Measurements from ENCODE around the gene OVOL2. TPM values are rescaled to one million over a fixed set of nuclear protein-coding genes. Genes with fewer than 3 reads are reported as not detected.
A peak's percentile ranks its signal among the peaks of the same experiment; 100 is the strongest.

OVOL2 gene
- polyA plus RNA-seq, 3 donors from 2014 or later, result not detected

DNA sequence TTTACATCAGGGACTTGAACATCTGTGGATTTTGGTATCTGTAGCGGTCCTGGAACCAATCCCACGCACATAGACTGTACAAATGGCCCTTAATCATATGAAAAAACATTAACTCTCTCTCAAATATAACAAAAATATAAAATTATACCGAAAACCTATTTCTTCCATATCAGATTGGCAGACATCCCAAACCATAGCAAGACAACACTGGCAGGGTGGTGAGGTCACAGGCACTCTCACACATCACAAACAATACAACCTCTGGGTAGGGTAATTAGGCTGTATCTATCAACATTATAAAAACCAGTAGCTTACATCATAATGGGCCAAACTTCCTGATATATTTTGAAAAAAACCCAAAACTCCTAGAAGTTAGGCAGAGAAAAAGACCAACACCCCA lies 40.9 kb downstream of the OVOL2 start:
- H3K4me1 Mint-ChIP-seq, result peaks cover 0 to 9% of the 10 kb centered on the region in 2 donors
- DNase-seq, result no peak
- no peaks in the 10 kb centered on the region for H3K36me3 Mint-ChIP-seq
- peaks cover 0 to 3% (median 2%) of the 10 kb centered on the region in 3 donors for H3K27me3 Mint-ChIP-seq (ENCODE audit: low read depth in 3 of 3)
- no peaks in the 10 kb centered on the region for H3K9me3 Mint-ChIP-seq
- H3K4me3 Mint-ChIP-seq, result no peak overlapping the region
- no peak overlapping the region for H3K27ac Mint-ChIP-seq

DNA sequence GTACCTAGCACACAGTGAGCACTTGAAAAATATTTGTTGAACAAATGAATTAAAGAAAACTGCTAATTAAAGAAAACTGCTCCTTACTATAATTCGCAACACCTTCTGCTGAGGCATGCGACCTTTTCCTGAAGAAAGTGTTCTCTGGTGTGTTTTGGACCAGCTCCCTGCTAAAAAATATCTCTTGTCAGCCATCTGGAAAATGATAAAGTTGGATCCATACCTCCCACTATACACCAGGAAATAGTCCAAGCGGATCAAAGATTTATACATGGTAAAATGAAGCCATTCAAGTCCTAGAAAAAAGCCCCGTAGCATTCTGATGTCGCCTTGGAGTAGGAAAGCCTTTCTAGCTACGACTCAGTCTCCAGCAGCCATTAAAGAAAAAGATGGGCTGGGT lies 43.3 kb downstream of the OVOL2 start:
- no peaks in the 10 kb centered on the region for H3K9me3 Mint-ChIP-seq
- H3K27ac Mint-ChIP-seq, result no peak overlapping the region
- H3K36me3 Mint-ChIP-seq, result no peaks in the 10 kb centered on the region
- H3K4me3 Mint-ChIP-seq, result no peak overlapping the region
- DNase-seq, result no peak
- H3K4me1 Mint-ChIP-seq, result peaks cover 0 to 11% of the 10 kb centered on the region in 2 donors
- H3K27me3 Mint-ChIP-seq (ENCODE audit: low read depth in 3 of 3), result peaks cover 0 to 5% (median 2%) of the 10 kb centered on the region in 3 donors

DNA sequence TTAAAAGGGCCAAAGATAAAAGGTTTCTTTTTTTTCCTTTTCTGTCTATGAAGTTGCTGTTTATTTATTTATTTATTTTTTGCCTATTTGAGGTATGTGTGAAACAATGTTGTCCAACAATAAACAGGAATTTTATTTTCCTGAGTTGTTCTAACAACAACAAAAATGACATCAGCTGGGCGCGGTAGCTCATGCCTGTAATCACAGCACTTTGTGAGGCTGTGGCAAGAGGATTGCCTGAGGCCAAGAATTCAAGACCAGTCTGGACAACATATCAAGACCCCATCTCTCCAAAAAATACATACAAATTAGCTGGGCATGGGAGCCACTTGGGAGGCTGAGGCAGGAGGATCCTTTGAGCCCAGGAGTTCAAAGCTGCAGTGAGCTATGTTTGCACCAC lies 44.8 kb downstream of the OVOL2 start:
- Mint-ChIP-seq H3K4me1 (peaks cover 0 to 11% of the 10 kb centered on the region in 2 donors), H3K9me3 (no peaks in the 10 kb centered on the region), H3K27ac (no peak overlapping the region), H3K4me3 (no peak overlapping the region), H3K27me3 (ENCODE audit: low read depth in 3 of 3) (peaks cover 0 to 2% (median 0%) of the 10 kb centered on the region in 3 donors), H3K36me3 (no peaks in the 10 kb centered on the region)
- DNase-seq, result no peak

DNA sequence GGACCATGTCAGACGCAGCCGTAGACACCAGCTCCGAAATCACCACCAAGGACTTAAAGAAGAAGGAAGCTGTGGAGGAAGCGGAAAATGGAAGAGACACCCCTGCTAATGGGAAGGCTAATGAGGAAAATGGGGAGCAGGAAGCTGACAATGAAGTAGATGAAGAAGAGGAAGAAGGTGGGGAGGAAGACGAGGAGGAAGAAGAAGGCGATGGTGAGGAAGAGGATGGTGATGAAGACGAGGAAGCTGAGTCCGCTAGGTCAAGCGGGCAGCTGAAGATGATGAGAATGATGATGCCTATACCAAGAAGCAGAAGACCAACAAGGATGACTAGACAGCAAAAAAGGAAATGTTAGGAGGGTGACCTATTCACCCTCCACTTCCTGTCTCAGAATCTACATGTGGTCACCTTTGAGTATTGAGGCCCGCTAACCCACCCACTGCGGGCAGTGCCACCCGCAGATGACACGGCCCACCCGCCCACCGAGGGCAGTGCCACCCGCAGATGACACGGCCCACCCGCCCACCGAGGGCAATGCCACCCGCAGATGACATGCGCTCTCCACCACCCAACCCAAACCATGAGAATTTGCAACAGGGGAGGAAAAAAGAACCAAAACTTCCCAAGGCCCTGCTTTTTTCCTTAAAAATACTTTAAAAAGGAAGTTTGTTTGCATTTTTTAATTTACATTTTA lies 45.6 kb downstream of the OVOL2 start:
- Mint-ChIP-seq H3K4me1 (peaks cover 0 to 11% of the 10 kb centered on the region in 2 donors), H3K4me3 (peak overlapping the region in 2 of 5 donors; percentile 30 to 32), H3K36me3 (no peaks in the 10 kb centered on the region), H3K27me3 (ENCODE audit: low read depth in 3 of 3) (peaks cover 0 to 2% (median 0%) of the 10 kb centered on the region in 3 donors), H3K27ac (peak overlapping the region in 3 of 6 donors; percentile 2 to 62 (median 53)), H3K9me3 (no peaks in the 10 kb centered on the region)
- peak; percentile 11 to 43 (median 28) for DNase-seq

DNA sequence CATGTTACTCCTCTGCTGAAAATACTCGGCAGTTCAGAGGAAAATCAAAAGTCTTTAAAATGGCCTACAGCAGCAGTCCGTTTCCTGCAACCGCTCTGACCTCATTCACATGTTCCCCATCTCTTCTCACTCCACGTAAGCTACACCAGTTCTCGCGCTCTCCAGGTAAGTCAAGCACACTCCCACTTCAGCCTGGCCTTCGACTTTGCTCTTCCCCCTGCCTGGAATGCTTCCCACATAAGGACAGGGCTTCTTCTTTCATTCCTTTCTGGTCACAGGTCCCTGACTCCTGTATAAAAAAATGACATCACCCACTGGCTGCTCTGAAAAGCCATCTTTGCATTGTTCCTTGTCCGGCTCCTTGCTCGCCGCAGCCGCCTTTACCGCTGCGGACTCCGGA lies 46.2 kb downstream of the OVOL2 start:
- no peaks in the 10 kb centered on the region for H3K9me3 Mint-ChIP-seq

DNA sequence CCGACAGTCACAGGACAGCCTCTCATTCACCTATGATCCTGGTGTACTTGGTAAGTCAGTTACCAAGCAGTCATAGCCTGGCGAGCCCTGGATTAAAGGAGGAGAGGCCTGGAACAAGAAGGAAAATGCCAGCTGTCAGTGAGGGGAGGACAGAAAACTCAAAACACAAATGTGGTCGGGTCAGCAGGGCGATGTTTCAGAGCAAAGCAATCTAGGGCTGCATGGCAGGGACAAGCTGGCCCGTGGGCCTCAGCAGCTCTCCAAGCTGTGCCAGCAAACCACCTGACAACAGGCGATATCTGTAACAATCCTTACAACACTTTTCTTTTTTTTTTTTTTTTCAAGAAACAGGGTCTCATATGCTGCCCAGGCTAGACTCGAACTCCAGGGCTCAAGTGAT lies 48.6 kb downstream of the OVOL2 start:
- H3K27me3 Mint-ChIP-seq (ENCODE audit: low read depth in 3 of 3), result peaks cover 0 to 2% (median 0%) of the 10 kb centered on the region in 3 donors
- H3K9me3 Mint-ChIP-seq, result no peaks in the 10 kb centered on the region
- no peaks in the 10 kb centered on the region for H3K36me3 Mint-ChIP-seq
- H3K4me1 Mint-ChIP-seq, result peaks cover 0 to 11% of the 10 kb centered on the region in 2 donors
- H3K4me3 Mint-ChIP-seq, result no peak overlapping the region
- no peak for DNase-seq
- no peak overlapping the region for H3K27ac Mint-ChIP-seq

More for the DNA sequence above, 46.2 kb downstream of the OVOL2 start:
- Mint-ChIP-seq H3K27me3 (ENCODE audit: low read depth in 3 of 3) (peaks cover 0 to 2% (median 0%) of the 10 kb centered on the region in 3 donors), H3K36me3 (no peaks in the 10 kb centered on the region), H3K4me1 (peaks cover 0 to 11% of the 10 kb centered on the region in 2 donors), H3K4me3 (peak overlapping the region in 1 of 5 donors; percentile 48), H3K27ac (peak overlapping the region in 2 of 6 donors; percentile 2 to 19)
- no peak for DNase-seq

DNA sequence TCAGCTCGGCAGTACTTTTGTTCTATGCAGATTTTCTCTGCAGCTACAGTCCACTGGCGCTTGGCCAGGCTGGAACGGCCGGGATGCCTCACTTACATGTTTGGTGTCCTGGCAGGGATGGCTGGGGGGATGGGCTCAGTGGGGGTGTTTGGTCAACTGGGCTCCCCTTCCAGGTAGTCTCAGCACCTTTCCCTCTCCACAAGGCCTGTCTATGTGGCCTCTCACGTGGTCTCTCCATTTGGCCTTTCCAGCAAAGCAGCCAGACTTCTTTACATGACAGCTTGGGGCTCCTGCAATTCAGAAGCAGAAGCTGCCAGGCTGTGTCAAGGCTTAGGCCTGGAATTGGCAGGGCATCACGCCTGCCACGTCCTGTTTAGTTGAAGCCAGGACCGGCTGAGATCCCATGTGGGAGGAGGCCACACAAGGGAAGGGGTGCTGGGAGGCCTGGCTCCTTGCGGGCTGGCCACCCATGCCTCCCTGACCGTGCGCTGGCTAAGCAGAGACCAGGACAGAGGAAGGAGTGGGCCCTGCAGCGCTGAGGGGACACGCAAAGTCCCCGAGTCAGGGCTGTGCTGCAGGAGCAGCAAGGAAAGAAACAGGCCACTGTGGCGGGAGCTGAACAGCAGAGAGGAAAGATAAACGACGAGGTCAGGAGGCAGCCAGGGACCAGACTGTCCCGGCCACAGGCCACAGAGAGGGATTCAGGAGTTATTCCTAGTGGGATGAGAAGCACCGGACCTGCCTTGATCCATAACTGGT lies 50.0 kb downstream of the OVOL2 start:
- no peaks in the 10 kb centered on the region for H3K36me3 Mint-ChIP-seq
- H3K27me3 Mint-ChIP-seq (ENCODE audit: low read depth in 3 of 3), result peaks cover 0 to 2% (median 0%) of the 10 kb centered on the region in 3 donors
- H3K9me3 Mint-ChIP-seq, result no peaks in the 10 kb centered on the region
- no peak for DNase-seq
- no peak overlapping the region for H3K27ac Mint-ChIP-seq
- H3K4me1 Mint-ChIP-seq, result peaks cover 0 to 11% of the 10 kb centered on the region in 2 donors
- H3K4me3 Mint-ChIP-seq, result no peak overlapping the region

DNA sequence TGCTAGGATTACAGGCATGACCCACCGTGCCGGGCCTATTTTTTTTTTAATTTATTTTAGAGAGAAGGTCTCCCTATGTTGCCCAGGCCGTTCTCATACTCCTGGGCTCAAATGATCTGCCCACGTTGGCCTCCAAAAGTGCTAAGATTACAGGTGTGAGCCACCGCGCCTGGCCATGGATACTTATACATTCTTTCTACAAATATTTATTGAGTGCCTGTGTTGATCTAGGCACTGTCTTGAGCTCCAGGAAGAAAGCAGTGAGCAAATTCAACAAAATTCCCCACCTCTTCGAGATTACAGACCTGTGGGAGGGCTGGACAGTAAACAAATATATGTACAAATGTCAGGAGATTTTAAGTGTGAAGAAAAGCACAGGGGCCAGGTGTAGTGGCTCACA lies 51.0 kb downstream of the OVOL2 start:
- Mint-ChIP-seq H3K27me3 (ENCODE audit: low read depth in 3 of 3) (peaks cover 0 to 1% (median 0%) of the 10 kb centered on the region in 3 donors), H3K27ac (no peak overlapping the region), H3K4me1 (peaks cover 0 to under 1% of the 10 kb centered on the region in 2 donors), H3K4me3 (no peak overlapping the region), H3K9me3 (no peaks in the 10 kb centered on the region), H3K36me3 (no peaks in the 10 kb centered on the region)
- DNase-seq, result no peak

DNA sequence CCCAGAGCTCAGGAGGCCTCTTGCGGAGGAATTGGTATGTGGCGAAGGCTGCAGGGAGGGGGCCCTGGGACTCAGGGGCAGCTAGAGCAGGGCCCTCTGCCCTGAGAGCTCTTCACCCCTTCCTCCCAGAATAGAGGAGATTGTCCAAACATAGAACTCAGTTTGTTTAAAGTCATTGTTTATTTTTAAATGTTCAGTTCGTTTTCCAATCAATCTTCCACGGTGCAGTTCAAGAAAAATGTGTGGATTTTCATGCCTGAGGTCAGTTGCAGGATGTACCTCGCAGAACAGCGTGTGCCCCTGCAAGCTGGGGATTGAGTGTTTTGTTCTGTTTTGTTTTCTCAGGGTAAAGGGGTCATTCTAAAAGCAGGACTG lies 51.7 kb downstream of the OVOL2 start:
- DNase-seq, result no peak
- Mint-ChIP-seq H3K27ac (no peak overlapping the region), H3K4me3 (no peak overlapping the region)

DNA sequence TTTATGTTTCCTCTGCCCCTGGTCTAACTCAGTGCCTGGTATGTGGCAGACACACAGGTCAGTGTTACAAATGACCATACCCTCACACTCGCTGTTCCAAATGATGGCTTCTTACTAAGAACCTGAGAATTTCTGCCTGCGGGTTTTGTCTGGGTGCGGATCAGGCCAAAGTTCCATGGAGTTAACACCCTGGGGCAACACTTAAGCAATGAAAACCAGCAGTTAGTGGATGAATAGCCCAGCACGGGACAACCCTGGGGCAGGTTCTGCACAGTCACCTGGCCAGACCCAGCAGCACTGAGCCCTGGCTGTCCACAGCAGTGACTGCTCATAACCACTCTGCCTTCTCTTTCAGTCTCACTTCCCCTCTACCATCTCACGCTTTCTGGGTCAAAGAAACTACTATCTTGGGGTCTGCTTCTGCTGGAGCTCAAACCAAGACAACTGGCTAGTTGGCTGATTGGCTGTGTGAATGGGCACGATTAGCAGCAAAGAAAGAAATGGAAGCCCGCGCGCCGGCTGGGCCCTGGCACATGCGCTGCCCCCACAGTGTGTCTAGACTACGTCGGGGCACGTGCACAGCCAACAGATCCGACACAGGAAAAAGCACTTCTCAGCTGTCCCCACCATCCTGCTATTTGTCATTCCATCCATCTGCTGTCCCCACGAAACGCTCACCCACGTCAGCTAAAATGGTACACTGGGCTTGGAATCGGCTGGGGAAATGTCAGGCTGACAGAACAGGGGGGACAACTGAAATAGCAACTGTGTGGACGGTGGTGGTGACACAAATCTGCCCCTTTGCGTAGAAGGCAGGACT lies 52.3 kb downstream of the OVOL2 start:
- H3K27ac Mint-ChIP-seq, result peak overlapping the region in 1 of 6 donors; percentile 20
- H3K4me3 Mint-ChIP-seq, result no peak overlapping the region
- H3K9me3 Mint-ChIP-seq, result no peaks in the 10 kb centered on the region
- no peak for DNase-seq
- no peaks in the 10 kb centered on the region for H3K27me3 Mint-ChIP-seq (ENCODE audit: low read depth in 3 of 3)
- no peaks in the 10 kb centered on the region for H3K36me3 Mint-ChIP-seq
- no peaks in the 10 kb centered on the region for H3K4me1 Mint-ChIP-seq

More for the DNA sequence above, 51.7 kb downstream of the OVOL2 start:
- Mint-ChIP-seq H3K9me3 (no peaks in the 10 kb centered on the region), H3K27me3 (ENCODE audit: low read depth in 3 of 3) (no peaks in the 10 kb centered on the region), H3K36me3 (no peaks in the 10 kb centered on the region), H3K4me1 (no peaks in the 10 kb centered on the region)

DNA sequence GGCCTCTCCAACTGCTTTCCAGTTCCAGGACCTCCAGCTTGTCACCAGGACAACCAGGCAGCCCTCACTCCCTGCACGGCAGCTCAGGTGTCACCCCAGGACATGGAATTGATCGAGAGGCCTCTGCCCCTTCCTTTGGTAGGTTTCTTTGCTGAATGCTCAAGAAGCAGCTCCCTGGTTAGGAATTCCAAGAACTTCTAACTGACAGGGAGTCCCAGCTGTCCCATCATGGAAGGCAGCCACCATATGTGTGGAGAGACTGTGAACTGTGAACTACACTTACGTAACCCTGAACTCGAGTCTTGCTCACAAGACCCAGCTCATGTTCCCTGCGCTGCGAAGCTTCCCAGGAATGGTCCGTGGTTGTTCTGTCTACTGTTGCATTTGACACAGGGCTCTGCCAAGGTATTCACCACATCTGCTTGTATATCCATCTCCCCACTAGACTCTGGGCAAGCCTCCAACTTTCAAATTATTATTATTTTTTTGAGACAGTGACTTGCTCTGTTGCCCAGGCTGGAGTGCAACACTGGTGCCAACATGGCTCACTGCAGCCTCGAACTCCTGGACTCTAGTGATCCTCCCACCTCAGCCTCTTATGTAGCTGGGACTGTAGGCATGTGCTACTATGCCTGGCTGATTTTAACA lies 53.2 kb downstream of the OVOL2 start:
- Mint-ChIP-seq H3K9me3 (no peaks in the 10 kb centered on the region), H3K36me3 (no peaks in the 10 kb centered on the region), H3K4me1 (no peaks in the 10 kb centered on the region), H3K27me3 (ENCODE audit: low read depth in 3 of 3) (no peaks in the 10 kb centered on the region), H3K4me3 (no peak overlapping the region), H3K27ac (no peak overlapping the region)
- no peak for DNase-seq

DNA sequence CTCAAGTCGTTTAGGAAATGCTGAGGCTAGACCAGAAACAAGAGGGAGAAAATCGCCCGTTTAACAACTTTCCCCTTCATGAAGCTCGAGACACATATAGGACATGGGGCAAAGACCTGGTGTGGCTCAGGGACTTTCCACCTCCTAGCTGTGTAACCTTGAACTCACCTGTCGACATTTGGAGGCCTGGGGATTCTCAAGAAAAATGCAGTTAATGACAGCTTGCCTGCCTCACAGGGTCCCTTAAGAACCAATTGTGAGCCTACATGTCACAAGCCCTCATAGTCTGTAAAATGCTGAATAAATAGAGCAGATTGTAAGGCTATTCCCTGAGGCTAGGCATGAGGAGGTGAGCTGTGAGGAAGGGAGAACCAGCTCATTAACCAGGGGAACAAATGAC lies 53.8 kb downstream of the OVOL2 start:
- Mint-ChIP-seq H3K36me3 (no peaks in the 10 kb centered on the region), H3K9me3 (no peaks in the 10 kb centered on the region), H3K4me3 (no peak overlapping the region), H3K4me1 (no peaks in the 10 kb centered on the region), H3K27me3 (ENCODE audit: low read depth in 3 of 3) (no peaks in the 10 kb centered on the region), H3K27ac (no peak overlapping the region)
- no peak for DNase-seq

DNA sequence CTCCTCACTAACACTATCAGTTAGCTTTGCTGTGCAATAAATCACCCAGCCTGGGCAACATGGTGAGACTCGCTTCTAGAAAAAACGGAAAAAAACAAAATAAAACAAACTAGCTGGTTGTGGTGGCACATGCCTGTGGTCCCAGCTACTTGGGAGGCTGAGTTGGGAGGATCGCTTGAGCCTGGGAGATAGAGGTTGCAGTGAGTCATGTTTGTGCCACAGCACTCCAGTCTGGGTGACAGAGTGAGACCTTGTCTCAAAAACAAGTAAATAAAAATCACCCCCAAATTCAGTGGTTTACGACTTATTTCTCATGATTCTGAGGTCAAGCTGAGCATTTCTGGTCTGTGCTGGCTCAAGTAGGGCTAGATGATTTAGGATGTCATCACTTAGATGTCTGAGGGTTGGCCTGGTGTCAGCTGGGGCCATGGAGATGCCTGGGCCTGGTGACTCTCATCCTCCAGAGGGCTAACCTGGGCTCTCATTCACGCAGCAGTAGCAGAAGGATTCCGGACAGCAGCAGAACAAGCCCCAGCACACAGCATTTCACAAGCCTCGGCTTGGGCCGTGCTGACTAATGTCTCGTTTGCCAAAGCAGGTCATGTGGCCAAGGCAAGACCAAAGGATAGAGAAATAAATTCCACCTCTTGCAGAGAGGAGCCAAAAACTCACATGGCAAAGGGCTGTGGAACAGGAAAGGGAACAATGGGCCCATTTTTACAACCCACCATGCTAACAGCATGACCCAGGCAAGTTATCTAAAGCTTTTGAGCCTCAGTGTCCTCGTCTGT lies 56.4 kb downstream of the OVOL2 start:
- H3K9me3 Mint-ChIP-seq, result peaks cover 0 to 3% (median 0%) of the 10 kb centered on the region in 6 donors
- no peak overlapping the region for H3K4me3 Mint-ChIP-seq
- H3K4me1 Mint-ChIP-seq, result peaks cover 0 to 1% of the 10 kb centered on the region in 2 donors
- H3K27ac Mint-ChIP-seq, result no peak overlapping the region
- no peaks in the 10 kb centered on the region for H3K36me3 Mint-ChIP-seq
- no peak for DNase-seq
- peaks cover 0 to 1% (median 0%) of the 10 kb centered on the region in 3 donors for H3K27me3 Mint-ChIP-seq (ENCODE audit: low read depth in 3 of 3)
